ENCODE data around the gene SULT1A2.
"Not testable (repeated sequence)": the region's sequence is repeated elsewhere in the genome, so short reads cannot be mapped to it uniquely, and the experiment has no call there.

SULT1A2 gene

GRCh38 chr16:28591355-28591754, 5.5 kb downstream of the SULT1A2 start:
- no peak for DNase-seq (ENCODE audit: low spot score)

GRCh38 chr16:28590384-28591340, 6.2 kb downstream of the SULT1A2 start:
- no peak for DNase-seq (ENCODE audit: low spot score)

GRCh38 chr16:28589930-28590329, 6.9 kb downstream of the SULT1A2 start:
- DNase-seq (ENCODE audit: low spot score), result no peak

- no peak for DNase-seq (ENCODE audit: low spot score)
Measured at GRCh38 chr16:28589069-28589468, 7.8 kb downstream of the SULT1A2 start.

- DNase-seq (ENCODE audit: low spot score), result no peak
Measured at GRCh38 chr16:28587386-28587785, 9.5 kb downstream of the SULT1A2 start.

GRCh38 chr16:28586466-28586865, 10.4 kb downstream of the SULT1A2 start:
- no peak for DNase-seq (ENCODE audit: low spot score)

GRCh38 chr16:28585674-28586073, 11.2 kb downstream of the SULT1A2 start:
- no peak for DNase-seq (ENCODE audit: low spot score)

- no peak for DNase-seq (ENCODE audit: low spot score)
Measured at GRCh38 chr16:28580726-28581315, 16.0 kb downstream of the SULT1A2 start.

GRCh38 chr16:28575446-28576109, 21.3 kb downstream of the SULT1A2 start:
- no peak for DNase-seq (ENCODE audit: low spot score)

GRCh38 chr16:28574925-28575324, 21.9 kb downstream of the SULT1A2 start:
- DNase-seq (ENCODE audit: low spot score), result no peak

- no peak for DNase-seq (ENCODE audit: low spot score)
Measured at GRCh38 chr16:28573738-28574718, 22.8 kb downstream of the SULT1A2 start.

GRCh38 chr16:28572696-28573510, 23.9 kb downstream of the SULT1A2 start:
- DNase-seq (ENCODE audit: low spot score), result peak; percentile 62

- no peak for DNase-seq (ENCODE audit: low spot score)
Measured at GRCh38 chr16:28569968-28570752, 26.7 kb downstream of the SULT1A2 start.

- DNase-seq (ENCODE audit: low spot score), result no peak
Measured at GRCh38 chr16:28569021-28569420, 27.8 kb downstream of the SULT1A2 start.

GRCh38 chr16:28567292-28567691, 29.6 kb downstream of the SULT1A2 start:
- no peak for DNase-seq (ENCODE audit: low spot score)

- DNase-seq (ENCODE audit: low spot score), result not testable (repeated sequence)
Measured at GRCh38 chr16:28566233-28566925, 30.5 kb downstream of the SULT1A2 start.

GRCh38 chr16:28563218-28563617, 33.6 kb downstream of the SULT1A2 start:
- DNase-seq (ENCODE audit: low spot score), result no peak

- DNase-seq (ENCODE audit: low spot score), result no peak
Measured at GRCh38 chr16:28562199-28562598, 34.7 kb downstream of the SULT1A2 start.

- no peak for DNase-seq (ENCODE audit: low spot score)
Measured at GRCh38 chr16:28561557-28562187, 35.2 kb downstream of the SULT1A2 start.

Data from iPS-NIHi11 (cell line).